Ishikawa (cell line): ENCODE measurements around the gene DCP1B.

Experiments
- CEBPB ChIP-seq: IDR thresholded peaks from 2 replicates; pipeline ENCODE4 v1.6.1; 2012
- CREB1 ChIP-seq: IDR thresholded peaks from 2 replicates; pipeline ENCODE4 v1.6.1; 2012; ENCODE audit warnings: low read depth
- EGR1 ChIP-seq: IDR thresholded peaks from 2 replicates; pipeline ENCODE4 v1.6.1; 2012
- EP300 ChIP-seq: IDR thresholded peaks from 2 replicates; pipeline ENCODE4 v1.6.1; 2012; ENCODE audit warnings: borderline replicate concordance
- FOXM1 ChIP-seq: IDR thresholded peaks from 2 replicates; pipeline ENCODE4 v1.6.1; 2012; ENCODE audit warnings: low read depth, borderline replicate concordance
- NFIC ChIP-seq: IDR thresholded peaks from 2 replicates; pipeline ENCODE4 v1.6.1; 2012
- RAD21 ChIP-seq: IDR thresholded peaks from 2 replicates; pipeline ENCODE4 v1.6.1; 2012; ENCODE audit warnings: low read depth
- TAF1 ChIP-seq: IDR thresholded peaks from 2 replicates; pipeline ENCODE4 v1.6.1; 2012; ENCODE audit warnings: low read depth, mild to moderate bottlenecking
- TCF12 ChIP-seq: IDR thresholded peaks from 2 replicates; pipeline ENCODE4 v1.6.1; 2012; ENCODE audit warnings: low read depth
- TEAD4 ChIP-seq: IDR thresholded peaks from 2 replicates; pipeline ENCODE4 v1.6.1; 2012
- YY1 ChIP-seq: IDR thresholded peaks from 2 replicates; pipeline ENCODE4 v1.6.1; 2012; ENCODE audit warnings: low read depth
- ZBTB7A ChIP-seq: IDR thresholded peaks from 2 replicates; pipeline ENCODE4 v1.6.1; 2012; ENCODE audit warnings: low read depth
- TF ChIP-seq, protein P1 (sequence below): IDR thresholded peaks from 2 replicates; pipeline ENCODE4 v1.6.1; 2012
- TF ChIP-seq, protein P2 (sequence below): IDR thresholded peaks from 2 replicates; pipeline ENCODE4 v1.6.1; 2012; ENCODE audit warnings: low read depth, mild to moderate bottlenecking
- TF ChIP-seq, protein P3 (sequence below): IDR thresholded peaks from 2 replicates; pipeline ENCODE4 v1.6.1; 2012

Gene DCP1B

DNA sequence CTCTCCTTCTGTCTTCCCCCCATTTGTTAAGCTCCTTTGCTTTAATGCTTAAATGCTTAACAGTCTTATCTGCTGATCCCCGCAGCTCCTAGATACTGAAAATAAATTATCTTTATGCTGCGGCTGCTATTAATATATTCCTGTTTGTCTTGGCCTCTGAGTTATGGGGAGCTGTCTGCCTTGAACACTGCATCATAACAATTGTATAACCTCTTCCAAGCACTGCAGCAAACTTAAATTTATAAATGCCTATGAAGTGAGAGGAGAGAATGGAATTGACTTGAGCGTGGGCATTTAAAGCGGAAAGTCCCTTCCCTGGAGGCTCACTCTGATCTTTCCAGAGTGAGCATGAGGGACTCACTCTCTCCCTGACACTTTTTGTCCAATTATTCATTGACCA, 23.1 kb upstream of the DCP1B start:
- TF ChIP-seq, protein P1, sequence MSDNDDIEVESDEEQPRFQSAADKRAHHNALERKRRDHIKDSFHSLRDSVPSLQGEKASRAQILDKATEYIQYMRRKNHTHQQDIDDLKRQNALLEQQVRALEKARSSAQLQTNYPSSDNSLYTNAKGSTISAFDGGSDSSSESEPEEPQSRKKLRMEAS, result no peak
- no peak for TF ChIP-seq EP300
- TF ChIP-seq CEBPB, result no peak
- no peak for TF ChIP-seq TAF1
- no peak for TF ChIP-seq EGR1
- no peak for TF ChIP-seq YY1
- TF ChIP-seq CREB1, result no peak
- TF ChIP-seq TEAD4, result no peak
- no peak for TF ChIP-seq NFIC
- TF ChIP-seq FOXM1, result no peak
- TF ChIP-seq, protein P2, sequence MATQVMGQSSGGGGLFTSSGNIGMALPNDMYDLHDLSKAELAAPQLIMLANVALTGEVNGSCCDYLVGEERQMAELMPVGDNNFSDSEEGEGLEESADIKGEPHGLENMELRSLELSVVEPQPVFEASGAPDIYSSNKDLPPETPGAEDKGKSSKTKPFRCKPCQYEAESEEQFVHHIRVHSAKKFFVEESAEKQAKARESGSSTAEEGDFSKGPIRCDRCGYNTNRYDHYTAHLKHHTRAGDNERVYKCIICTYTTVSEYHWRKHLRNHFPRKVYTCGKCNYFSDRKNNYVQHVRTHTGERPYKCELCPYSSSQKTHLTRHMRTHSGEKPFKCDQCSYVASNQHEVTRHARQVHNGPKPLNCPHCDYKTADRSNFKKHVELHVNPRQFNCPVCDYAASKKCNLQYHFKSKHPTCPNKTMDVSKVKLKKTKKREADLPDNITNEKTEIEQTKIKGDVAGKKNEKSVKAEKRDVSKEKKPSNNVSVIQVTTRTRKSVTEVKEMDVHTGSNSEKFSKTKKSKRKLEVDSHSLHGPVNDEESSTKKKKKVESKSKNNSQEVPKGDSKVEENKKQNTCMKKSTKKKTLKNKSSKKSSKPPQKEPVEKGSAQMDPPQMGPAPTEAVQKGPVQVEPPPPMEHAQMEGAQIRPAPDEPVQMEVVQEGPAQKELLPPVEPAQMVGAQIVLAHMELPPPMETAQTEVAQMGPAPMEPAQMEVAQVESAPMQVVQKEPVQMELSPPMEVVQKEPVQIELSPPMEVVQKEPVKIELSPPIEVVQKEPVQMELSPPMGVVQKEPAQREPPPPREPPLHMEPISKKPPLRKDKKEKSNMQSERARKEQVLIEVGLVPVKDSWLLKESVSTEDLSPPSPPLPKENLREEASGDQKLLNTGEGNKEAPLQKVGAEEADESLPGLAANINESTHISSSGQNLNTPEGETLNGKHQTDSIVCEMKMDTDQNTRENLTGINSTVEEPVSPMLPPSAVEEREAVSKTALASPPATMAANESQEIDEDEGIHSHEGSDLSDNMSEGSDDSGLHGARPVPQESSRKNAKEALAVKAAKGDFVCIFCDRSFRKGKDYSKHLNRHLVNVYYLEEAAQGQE, result no peak
- TF ChIP-seq ZBTB7A, result no peak
- TF ChIP-seq RAD21, result no peak
- TF ChIP-seq TCF12, result no peak
- TF ChIP-seq, protein P3, sequence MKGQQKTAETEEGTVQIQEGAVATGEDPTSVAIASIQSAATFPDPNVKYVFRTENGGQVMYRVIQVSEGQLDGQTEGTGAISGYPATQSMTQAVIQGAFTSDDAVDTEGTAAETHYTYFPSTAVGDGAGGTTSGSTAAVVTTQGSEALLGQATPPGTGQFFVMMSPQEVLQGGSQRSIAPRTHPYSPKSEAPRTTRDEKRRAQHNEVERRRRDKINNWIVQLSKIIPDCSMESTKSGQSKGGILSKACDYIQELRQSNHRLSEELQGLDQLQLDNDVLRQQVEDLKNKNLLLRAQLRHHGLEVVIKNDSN, result no peak

DNA sequence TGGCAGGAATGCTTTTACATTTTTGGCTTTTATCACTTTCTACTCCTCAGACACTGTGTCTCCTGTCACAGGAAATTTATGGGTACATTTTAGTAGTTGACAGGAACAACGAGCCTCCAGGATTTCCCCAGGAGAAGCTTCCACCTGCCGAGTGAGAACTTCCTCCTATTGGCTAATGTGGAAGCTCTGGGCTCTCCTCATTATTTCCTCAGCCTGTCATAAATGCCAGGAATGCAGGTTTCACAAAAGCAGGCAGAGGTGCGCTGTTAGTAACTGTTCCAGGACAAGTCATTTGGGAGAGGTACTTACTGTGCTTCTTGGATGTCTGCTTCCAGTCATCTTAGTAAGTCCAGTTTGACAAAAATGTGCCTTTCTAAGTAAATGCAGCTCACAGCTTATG, 19.1 kb upstream of the DCP1B start:
- TF ChIP-seq TAF1 (no peak), YY1 (no peak), RAD21 (no peak), ZBTB7A (no peak), EGR1 (no peak), CEBPB (no peak)
- TF ChIP-seq, protein P2, result no peak
- TF ChIP-seq, protein P1, result no peak
- TF ChIP-seq, protein P3, result no peak

DNA sequence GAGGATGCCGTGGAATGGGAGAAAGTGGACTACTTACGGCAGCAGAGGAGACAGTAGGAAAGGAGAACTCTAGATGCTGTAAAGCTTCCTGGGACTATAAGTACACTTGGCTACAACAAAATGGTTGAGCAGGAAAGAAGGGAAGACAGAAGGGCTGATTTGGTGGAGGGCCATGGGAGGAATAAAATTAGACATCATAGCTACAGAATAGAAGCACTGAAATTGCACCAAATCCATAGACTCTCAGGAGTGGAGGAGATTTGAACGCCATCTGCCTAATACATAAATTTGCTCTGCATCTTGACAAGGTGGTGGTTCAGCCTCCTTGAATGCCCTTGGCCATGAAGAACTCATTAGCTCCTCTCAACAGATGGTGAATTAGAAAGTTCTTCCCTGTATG, 16.3 kb upstream of the DCP1B start:
- TF ChIP-seq, protein P2, result no peak
- no peak for TF ChIP-seq EP300
- no peak for TF ChIP-seq NFIC
- no peak for TF ChIP-seq TAF1
- TF ChIP-seq EGR1, result no peak
- TF ChIP-seq, protein P1, result no peak
- no peak for TF ChIP-seq RAD21
- TF ChIP-seq, protein P3, result no peak
- no peak for TF ChIP-seq YY1
- TF ChIP-seq TEAD4, result no peak

DNA sequence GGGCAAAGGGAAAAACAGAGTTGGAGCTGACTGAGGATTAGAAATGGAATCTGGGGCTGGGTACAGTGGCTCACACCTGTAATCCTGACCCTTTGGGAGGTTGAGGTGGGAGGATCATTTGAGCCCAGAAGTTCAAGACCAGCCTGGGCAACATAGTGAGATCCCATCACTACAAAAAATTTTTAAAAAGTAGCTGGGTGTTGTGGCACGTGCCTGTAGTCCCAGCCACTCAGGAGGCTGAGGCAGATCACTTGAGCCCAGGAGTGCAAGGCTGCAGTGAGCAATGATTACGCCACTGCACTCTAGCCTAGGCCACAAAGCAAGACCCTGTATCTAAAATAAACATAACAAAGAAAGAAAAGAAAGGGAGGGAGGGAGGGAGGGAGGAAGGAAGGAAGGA, 14.9 kb upstream of the DCP1B start:
- no peak for TF ChIP-seq EP300
- TF ChIP-seq, protein P3, result no peak
